HEK293T (cell line): ENCODE measurements around the gene NAGS.

Experiments
- CTCF ChIA-PET: fragments of 350-600 bp; formaldehyde crosslinking; extraction: SDS; loops from one replicate; lab custom pipeline; 2021; ENCODE audit warnings: antibody characterized with exemption, inconsistent platforms; lab: Yijun Ruan, JAX
- POLR2A ChIA-PET: fragments of 350-600 bp; formaldehyde crosslinking; extraction: SDS; loops from one replicate; lab custom pipeline; 2020; ENCODE audit warnings: antibody characterized with exemption, inconsistent platforms; lab: Yijun Ruan, JAX
- DNase-seq: peaks from one replicate; pipeline ENCODE4 v3.0.0; 2012; ENCODE audit warnings: mixed read lengths; ENCODE audit errors: extremely low spot score
- ARNT ChIP-seq: fragments of 450-650 bp; IDR thresholded peaks from 2 replicates; pipeline ENCODE4 v1.6.1; 2017; ENCODE audit warnings: mild to moderate bottlenecking
- BHLHE40 ChIP-seq: fragments of 450-650 bp; IDR thresholded peaks from 2 replicates; pipeline ENCODE4 v1.6.1; 2016; ENCODE audit warnings: mild to moderate bottlenecking, moderate library complexity, borderline replicate concordance
- CTBP1 ChIP-seq: fragments of 450-650 bp; IDR thresholded peaks from 2 replicates; pipeline ENCODE4 v1.6.1; 2016; ENCODE audit warnings: borderline replicate concordance
- ELF4 ChIP-seq: fragments of 450-650 bp; IDR thresholded peaks from 2 replicates; pipeline ENCODE4 v1.6.1; 2017; ENCODE audit warnings: antibody characterized with exemption
- FOXA1 ChIP-seq: fragments of 450-650 bp; IDR thresholded peaks from 2 replicates; pipeline ENCODE4 v1.6.1; 2016; ENCODE audit warnings: mild to moderate bottlenecking
- FOXK2 ChIP-seq: fragments of 450-650 bp; IDR thresholded peaks from 2 replicates; pipeline ENCODE4 v1.6.1; 2016; ENCODE audit warnings: mild to moderate bottlenecking
- FOXM1 ChIP-seq: fragments of 450-650 bp; IDR thresholded peaks from 2 replicates; pipeline ENCODE4 v1.6.1; 2017; ENCODE audit warnings: mild to moderate bottlenecking, borderline replicate concordance
- HDGF ChIP-seq: fragments of 450-650 bp; IDR thresholded peaks from 2 replicates; pipeline ENCODE4 v1.6.1; 2017; ENCODE audit warnings: antibody characterized with exemption, borderline replicate concordance
- L3MBTL2 ChIP-seq: fragments of 450-650 bp; conservative IDR thresholded peaks from 2 replicates; pipeline ENCODE4 v1.6.1; 2016; ENCODE audit warnings: mild to moderate bottlenecking
- LEF1 ChIP-seq: fragments of 450-650 bp; IDR thresholded peaks from 2 replicates; pipeline ENCODE4 v1.6.1; 2017; ENCODE audit warnings: mild to moderate bottlenecking, borderline replicate concordance
- NFRKB ChIP-seq: fragments of 450-650 bp; IDR thresholded peaks from 2 replicates; pipeline ENCODE4 v1.6.1; 2016; ENCODE audit warnings: mild to moderate bottlenecking, moderate library complexity
- PKNOX1 ChIP-seq: fragments of 450-650 bp; IDR thresholded peaks from 2 replicates; pipeline ENCODE4 v1.6.1; 2016
- SP1 ChIP-seq: fragments of 450-650 bp; IDR thresholded peaks from 2 replicates; pipeline ENCODE4 v1.6.1; 2017
- SUZ12 ChIP-seq: fragments of 450-650 bp; IDR thresholded peaks from 2 replicates; pipeline ENCODE4 v1.6.1; 2016; ENCODE audit warnings: mild to moderate bottlenecking
- TARDBP ChIP-seq: fragments of 450-650 bp; IDR thresholded peaks from 2 replicates; pipeline ENCODE4 v1.6.1; 2016
- ZNF384 ChIP-seq: fragments of 450-650 bp; IDR thresholded peaks from 2 replicates; pipeline ENCODE4 v1.6.1; 2016

NAGS gene

DNA sequence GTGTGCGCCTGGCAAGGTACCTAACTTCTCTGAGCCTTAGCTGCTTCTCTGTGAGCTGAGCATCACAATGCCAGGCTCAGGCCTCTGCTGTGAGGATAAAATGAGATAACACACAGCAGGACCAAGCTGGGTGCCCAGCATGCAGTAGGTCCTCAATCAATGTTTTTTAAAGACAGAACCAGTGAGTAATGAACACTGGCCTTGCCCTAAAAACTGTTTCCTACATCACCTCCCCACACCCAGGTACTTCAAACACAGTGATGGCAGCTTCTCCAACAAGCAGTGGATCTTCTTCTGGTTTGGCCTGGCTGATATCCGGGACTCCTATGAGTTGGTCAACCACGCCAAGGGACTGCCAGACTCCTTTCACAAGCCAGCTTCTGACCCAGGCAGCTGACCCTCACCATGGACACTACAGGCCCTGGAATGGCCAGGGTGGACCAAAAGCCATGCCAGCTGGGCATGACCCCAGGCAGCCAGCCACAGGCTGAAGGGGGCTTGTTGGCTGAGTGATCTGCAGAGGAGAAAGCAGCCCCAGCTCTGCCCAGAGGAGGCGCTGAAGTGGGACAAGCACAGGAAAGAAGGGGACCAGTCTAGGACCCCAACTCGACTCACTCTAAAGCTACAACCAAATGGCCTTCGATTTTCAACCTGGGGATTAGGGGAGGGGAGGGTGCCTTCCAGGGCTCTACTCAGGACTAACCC is 3.9 kb downstream of the NAGS start:
- DNase-seq: no peak
- CTCF ChIA-PET: interaction anchor here (0.6 to 2.6 kb wide), 8 partner anchors 18 to 241 kb away, joined by 3 to 9 read pairs (median 4); no protein-coding TSS in a partner anchor
- POLR2A ChIA-PET: interaction anchor here (0.6 to 1.6 kb wide), 7 partner anchors 14 to 355 kb away, joined by 3 to 6 read pairs (median 3); partner anchors contain the start of genes LSM12 and UBTF
- TF ChIP-seq LEF1 (no peak), HDGF (no peak), ELF4 (no peak), CTBP1 (no peak), FOXM1 (no peak), TARDBP (no peak), BHLHE40 (no peak), ARNT (no peak), ZNF384 (no peak), SUZ12 (no peak), L3MBTL2 (no peak), FOXA1 (no peak), NFRKB (no peak), FOXK2 (no peak), SP1 (no peak), PKNOX1 (no peak)

- no peak for TF ChIP-seq HDGF
- TF ChIP-seq FOXA1: no peak
- TF ChIP-seq FOXM1: no peak
- ChIA-PET CTCF (no interaction called here), POLR2A (no interaction called here)
- DNase-seq: no peak
These were observed 6.7 kb downstream of the NAGS start for GRCh38 chr17:44010966-44011647.

- DNase-seq: no peak
- CTCF ChIA-PET: no interaction called here
- POLR2A ChIA-PET: no interaction called here
- TF ChIP-seq ELF4 (no peak), ZNF384 (no peak), FOXM1 (no peak), ARNT (no peak), FOXA1 (no peak), HDGF (no peak), TARDBP (no peak), BHLHE40 (no peak), FOXK2 (no peak), SP1 (no peak), LEF1 (no peak), CTBP1 (no peak), NFRKB (no peak), SUZ12 (no peak), PKNOX1 (no peak), L3MBTL2 (no peak)
These were observed 7.5 kb downstream of the NAGS start for GRCh38 chr17:44011876-44012275.

DNA sequence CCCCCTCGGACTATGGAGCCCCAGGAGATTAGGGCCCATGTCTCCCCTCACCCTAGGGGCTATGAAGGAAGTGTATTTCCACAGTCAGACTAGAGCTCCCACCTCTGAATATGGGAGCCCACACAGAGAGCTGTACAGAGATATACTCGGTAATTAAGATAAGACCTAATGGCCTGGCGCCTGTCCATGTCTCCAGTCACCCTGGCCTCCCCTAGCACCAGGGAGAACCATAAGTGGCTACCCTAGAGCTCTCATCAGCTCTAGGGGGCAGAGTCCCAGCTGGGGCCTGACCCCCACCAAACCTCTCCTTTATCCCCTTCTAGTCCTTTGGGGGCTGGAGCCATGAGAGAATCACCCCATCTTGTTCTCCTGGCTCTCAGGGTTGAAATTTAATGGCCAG is 8.0 kb downstream of the NAGS start:
- TF ChIP-seq FOXM1 (no peak), TARDBP (no peak), LEF1 (no peak), SUZ12 (no peak), CTBP1 (no peak), BHLHE40 (no peak), FOXA1 (no peak), HDGF (no peak), SP1 (no peak), ELF4 (no peak), NFRKB (no peak), FOXK2 (no peak), ARNT (no peak), L3MBTL2 (no peak), PKNOX1 (no peak), ZNF384 (no peak)
- ChIA-PET POLR2A (no interaction called here), CTCF (no interaction called here)

DNA sequence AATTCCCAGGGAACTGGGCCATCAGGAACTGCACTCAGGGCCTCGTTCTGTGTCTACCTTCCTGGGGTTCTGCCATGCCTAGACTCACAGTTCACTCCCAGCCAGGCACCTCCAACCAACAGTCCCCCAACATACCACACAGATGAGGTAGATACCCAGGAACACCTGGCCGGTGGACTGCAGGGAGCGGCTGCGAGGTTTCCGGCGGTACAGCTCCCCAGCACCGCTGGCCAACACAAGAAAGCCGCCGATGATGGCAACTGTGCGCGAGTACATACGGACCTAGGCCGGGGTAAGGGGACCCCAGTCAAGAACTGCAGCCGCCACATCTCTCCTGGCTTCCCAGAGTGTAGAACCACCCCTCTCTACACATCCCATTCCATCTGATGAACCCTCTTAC is 8.5 kb downstream of the NAGS start:
- no peak for DNase-seq
- POLR2A ChIA-PET: no interaction called here
- CTCF ChIA-PET: no interaction called here
- no peak for TF ChIP-seq BHLHE40
- TF ChIP-seq SP1: no peak
- no peak for TF ChIP-seq HDGF
- no peak for TF ChIP-seq LEF1
- TF ChIP-seq ARNT: no peak
- TF ChIP-seq FOXK2: no peak
- no peak for TF ChIP-seq FOXA1
- no peak for TF ChIP-seq PKNOX1
- no peak for TF ChIP-seq FOXM1
- TF ChIP-seq NFRKB: no peak
- no peak for TF ChIP-seq SUZ12
- TF ChIP-seq ELF4: no peak
- TF ChIP-seq ZNF384: no peak
- TF ChIP-seq TARDBP: no peak
- TF ChIP-seq CTBP1: no peak
- TF ChIP-seq L3MBTL2: no peak

More for the DNA sequence above, 8.0 kb downstream of the NAGS start:
- DNase-seq: no peak
